HG03571 (cell line): ENCODE data around the gene CCDC88C.
"Not testable (repeated sequence)": the region's sequence is repeated elsewhere in the genome, so short reads cannot be mapped to it uniquely, and the experiment has no call there.

Source experiments
- ATAC-seq: cut with Tn5 transposase; IDR thresholded peaks from one replicate; pipeline ENCODE4 v1.9.1; 2021; ENCODE audit not compliant: unreplicated experiment

Gene CCDC88C

GRCh38 chr14:91416744-91417119 lies 888 bp downstream of the CCDC88C start:
- ATAC-seq: no peak

DNA sequence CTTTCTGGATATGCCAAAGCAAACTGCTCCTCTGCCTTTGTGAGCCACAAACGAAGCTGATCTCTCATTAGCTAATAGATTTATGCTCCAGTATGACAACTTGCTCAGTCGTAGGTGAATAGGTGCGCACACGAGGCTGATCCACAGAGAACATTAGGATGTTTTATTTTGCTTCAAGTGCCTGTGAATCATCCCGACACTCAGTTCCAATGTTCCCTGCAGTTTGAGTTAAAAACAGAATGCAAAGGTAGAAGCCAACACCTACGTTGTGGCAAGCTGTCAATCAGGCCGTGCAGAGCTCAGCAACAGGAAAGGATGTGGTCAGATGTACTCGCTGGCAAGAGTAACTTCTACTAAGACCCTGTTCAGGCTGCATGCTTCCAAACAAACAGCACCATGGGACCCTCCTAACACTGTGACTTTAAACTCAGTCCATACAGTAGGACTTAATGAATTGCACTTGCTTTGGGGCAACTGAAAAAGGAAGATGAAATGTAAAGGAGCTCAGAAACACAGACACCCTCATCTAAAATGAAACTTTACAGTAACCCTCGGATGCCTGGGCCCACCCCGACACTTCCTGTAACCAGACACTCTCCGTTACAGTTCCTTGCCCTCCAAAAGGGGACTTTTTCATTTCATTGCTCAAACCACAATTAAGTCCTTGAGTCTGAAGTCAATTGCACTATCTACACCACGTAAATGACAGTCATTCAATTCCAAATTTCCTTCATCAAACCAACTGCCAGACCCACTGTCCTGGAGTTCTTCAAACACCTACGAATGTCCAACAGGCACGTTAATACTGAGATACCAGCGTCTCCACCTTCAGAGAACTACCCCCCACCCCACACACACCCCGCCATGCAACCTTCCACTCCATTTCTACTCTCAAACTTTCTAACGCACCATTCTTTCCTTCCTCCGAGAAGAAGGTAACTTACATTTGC lies 1.6 kb downstream of the CCDC88C start:
- ATAC-seq: peak; percentile 53

DNA sequence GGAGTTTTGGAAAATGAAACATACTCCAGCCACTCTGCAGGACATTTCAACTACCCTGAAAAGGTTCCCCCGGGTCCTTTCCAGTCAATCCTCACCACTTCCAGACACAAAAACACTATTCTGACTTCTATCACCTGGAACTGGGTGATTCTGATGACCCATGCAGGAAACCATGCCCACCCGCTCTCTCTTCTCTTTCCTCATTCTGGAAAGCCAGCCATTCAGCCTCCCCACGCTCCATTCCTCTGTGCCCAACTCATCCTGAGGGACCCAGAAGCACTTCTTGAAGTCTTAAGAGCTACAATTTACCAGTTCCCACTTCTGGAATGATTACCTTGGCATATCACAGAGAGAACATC lies 3.2 kb downstream of the CCDC88C start:
- ATAC-seq: no peak

- no peak for ATAC-seq
These were observed 3.8 kb downstream of the CCDC88C start for GRCh38 chr14:91413547-91414474.

DNA sequence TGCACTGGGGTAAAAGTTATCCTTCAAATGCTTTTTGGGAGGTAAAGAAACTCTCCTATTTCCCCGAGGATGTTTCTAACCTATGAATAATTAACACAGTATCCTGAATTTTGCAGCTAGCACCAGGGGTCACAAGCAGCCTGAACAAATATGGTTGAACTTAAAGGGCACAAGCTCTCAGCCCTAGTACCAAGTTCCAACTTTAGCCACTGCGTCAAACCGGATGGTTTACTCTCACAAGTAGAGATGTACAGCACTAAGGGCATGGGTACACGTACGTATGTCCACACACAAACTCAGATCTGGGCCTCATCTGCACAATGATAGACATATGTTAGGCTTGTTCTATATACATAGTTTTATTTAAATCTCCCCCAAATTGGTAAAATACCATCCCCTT lies 4.7 kb downstream of the CCDC88C start:
- no peak for ATAC-seq

GRCh38 chr14:91410771-91411536 lies 6.7 kb downstream of the CCDC88C start:
- ATAC-seq: no peak

DNA sequence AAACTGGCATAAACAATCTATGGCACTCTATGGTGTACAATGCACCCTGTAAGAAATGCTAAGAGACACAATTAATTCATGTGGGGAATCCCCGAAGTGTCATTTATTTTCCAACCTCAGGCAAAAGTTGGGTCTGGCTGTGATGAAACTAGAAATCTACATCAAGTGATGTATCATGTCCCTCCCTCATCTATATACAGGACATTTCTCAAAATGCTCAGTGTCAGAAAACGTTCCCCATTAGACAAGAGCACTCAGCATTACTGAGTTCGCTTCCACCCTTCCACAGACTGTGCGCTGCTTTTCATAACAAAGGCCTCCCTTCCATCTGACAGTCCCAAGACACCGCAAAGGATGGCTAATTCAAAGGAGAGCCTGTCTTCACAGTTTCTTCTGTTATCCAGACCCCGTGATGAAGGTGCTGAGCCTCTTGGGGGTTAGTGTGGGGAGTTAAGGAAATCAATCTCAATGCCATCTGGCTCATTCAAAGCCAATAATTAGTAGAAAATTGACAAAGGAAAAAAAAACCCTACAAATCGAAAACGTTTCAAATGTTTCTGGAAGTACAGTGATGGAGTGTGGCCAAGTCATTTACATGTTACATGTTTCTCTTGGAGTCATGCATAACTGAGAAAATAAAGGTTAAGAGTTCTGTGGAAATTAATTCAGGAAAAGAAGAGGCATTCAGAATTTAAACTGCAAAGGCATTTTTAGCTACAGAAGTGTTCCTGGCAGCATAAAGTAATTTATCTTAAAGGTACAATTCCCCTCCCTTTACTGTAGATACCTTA lies 7.5 kb downstream of the CCDC88C start:
- ATAC-seq: no peak

GRCh38 chr14:91409240-91409639 lies 8.4 kb downstream of the CCDC88C start:
- ATAC-seq: not testable (repeated sequence)

GRCh38 chr14:91406982-91407381 lies 10.6 kb downstream of the CCDC88C start:
- ATAC-seq: no peak

GRCh38 chr14:91406451-91406850 lies 11.2 kb downstream of the CCDC88C start:
- no peak for ATAC-seq

DNA sequence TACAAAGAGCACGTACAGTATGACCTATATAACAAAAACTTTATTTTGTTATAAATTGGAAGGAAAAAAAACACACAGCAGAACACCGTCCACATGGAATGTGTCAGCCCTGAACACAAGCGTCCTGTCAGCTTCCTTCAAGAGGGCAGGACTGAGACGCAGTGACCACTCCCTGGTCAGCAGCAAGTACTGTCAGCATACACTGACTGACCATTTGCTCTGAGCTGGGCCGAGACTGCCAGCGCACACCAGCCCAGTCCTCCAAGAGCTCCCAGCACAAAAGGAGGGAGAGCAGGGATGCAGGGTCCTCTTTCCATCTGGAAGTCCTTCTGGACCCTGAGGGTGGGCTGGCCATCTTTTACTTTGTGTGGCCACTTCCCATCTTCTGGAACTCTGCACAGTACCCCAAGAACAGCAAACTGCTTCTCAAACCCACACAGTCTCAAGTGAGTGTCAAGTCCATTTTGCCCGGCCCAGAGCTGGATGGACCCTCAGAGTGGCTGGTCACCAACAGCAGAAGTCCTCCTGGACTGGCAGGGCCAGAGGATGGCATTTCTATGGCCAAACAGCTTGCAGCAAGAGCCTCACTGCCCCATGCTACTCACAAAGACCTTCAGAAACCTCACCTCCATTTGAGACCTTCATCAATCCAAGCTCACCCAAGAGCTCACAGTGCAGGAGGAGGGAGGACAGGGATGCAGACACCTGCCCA lies 11.7 kb downstream of the CCDC88C start:
- no peak for ATAC-seq

DNA sequence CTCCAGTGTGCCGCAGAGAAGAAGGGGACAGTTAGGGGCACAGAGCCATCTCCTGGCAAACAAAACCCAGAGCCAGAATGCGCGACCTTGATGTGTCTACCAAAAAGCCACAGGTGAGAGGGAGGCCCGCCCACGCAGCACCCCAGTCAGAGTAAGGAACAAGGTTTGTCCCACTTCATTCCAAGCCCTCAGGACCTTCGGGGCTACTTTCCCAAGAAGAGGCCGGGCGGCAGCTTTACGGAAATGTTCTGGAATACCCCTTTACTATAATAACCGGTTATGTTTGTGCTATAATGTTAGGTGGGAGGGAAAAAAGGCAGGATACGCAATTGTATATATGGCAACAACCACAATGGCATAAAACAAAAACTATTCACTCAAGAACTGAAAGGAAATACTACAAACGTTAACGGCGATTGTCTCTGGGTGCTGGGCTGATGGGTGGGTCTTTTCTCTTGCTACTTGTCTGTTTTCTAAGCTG lies 12.3 kb downstream of the CCDC88C start:
- no peak for ATAC-seq

DNA sequence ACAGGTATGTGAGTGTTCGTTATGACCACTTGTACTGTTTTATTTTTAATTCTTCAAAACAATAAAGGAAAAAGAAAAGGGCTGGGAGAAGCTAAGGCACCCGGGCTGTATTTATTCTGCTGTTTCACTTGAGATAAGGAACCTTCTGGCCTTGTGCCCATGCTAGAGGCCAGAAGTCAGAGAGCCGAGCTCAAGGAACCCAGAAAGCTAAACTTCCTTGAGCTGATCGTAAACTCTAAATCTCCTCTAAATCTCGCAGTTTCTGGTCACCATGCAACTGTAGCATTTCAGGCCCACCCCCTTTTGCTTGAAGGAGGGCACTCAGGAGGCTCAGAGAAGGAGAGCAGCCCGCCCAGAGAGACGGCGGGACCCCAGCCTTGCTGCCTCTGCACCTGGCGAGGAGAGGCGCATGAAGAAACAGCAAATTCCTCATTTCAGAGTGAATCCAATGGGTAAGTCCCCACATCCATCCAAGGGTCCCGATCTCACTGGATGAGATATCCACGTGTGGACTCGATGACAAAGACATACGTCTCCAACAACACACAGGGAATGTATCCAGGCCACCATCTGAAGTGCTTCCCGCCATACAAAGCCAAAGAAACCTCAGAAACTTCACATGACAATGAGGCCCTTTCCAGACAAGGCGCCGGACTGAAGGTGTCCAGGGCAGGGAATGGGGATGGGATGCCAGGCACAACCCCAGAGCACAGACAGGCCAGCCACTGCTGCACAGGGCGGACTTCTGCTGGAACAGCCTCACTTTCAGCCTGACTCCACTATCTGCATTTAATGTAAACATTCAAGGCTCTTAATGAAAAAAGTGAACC lies 14.6 kb downstream of the CCDC88C start:
- ATAC-seq: no peak

GRCh38 chr14:91402348-91402747 lies 15.3 kb downstream of the CCDC88C start:
- ATAC-seq: no peak

DNA sequence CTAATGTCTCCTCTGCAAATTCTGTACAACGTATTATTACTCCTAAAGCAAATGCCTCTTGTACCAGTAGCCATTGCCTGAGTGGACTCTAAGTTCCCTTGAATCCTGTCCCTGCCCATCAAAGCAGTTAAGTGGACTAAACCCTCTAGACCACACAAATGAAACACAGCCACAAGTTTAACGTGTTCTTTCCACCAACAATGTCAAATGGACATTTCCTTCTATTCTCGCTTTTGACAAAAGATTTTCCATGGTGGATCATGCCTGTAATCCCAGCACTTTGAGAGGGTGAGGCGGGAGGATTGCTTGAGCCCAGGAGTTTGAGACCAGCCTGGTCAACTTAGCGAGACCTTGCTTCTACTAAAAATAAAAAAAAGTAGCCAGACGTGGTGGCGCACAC lies 15.9 kb downstream of the CCDC88C start:
- ATAC-seq: no peak

DNA sequence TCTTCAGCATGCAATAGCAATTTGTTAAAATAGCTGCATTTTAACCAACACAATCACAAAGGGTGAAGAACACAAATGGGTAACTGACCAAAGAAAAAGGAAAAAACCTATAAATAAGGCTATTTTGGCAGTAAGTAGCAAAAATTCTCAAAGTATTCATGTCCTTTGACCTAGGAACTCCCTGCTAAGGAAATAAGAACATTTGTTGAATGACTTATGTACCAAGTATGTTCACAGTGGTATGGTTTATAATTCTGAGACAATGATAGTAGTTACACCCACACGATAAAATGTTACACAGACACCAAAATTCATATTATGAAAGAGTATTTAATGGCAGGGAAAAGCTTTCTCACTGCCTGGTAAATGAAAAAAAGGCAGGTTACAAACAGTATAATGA lies 16.9 kb downstream of the CCDC88C start:
- no peak for ATAC-seq

- ATAC-seq: no peak
These were observed 17.6 kb downstream of the CCDC88C start for GRCh38 chr14:91399868-91400640.

GRCh38 chr14:91398707-91399106 lies 18.9 kb downstream of the CCDC88C start:
- ATAC-seq: no peak
